Transverse colon (tissue), 4 donors: ENCODE measurements around the gene PRPF38A.

ENCODE experiments used
- CTCF ChIP-seq, 5 experiments: fragments of 200-600 bp in 3 of 5; fragments of 450-650 bp in 2 of 5; sonication (generic) in 3 of 5; IDR thresholded peaks; 1 replicate in 2 of 5; 2 replicates in 3 of 5; pipeline ENCODE4 v1.5.1; 2016 to 2017; ENCODE audit warnings: antibody characterized with exemption in 5 of 5, inconsistent platforms in 3 of 5, mild to moderate bottlenecking in 2 of 5, moderate library complexity in 1 of 5
- EP300 ChIP-seq: sonication (generic); formaldehyde crosslinking; IDR thresholded peaks from one replicate; pipeline ENCODE4 v1.6.1; 2017; ENCODE audit warnings: antibody characterized with exemption, low read depth
- POLR2AphosphoS5 ChIP-seq, 3 donors: sonication (generic); formaldehyde crosslinking; IDR thresholded peaks; one replicate each; pipeline ENCODE4 v1.6.1; 2016; ENCODE audit warnings: antibody characterized with exemption in 3 of 3

GRCh38 chr1:52367272-52367671 lies 37.1 kb upstream of the PRPF38A start:
- TF ChIP-seq POLR2AphosphoS5 (IDR thresholded peaks at IDR 0.05) (no peak), CTCF (IDR thresholded peaks at IDR 0.05) (no peak), EP300 (no peak)
